ENCODE measurements around the gene AGBL1. TPM values are rescaled to one million over a fixed set of nuclear protein-coding genes. Genes with fewer than 3 reads are reported as not detected.

AGBL1 gene
- total RNA-seq, 1 experiment from 2014 or later = not detected

DNA sequence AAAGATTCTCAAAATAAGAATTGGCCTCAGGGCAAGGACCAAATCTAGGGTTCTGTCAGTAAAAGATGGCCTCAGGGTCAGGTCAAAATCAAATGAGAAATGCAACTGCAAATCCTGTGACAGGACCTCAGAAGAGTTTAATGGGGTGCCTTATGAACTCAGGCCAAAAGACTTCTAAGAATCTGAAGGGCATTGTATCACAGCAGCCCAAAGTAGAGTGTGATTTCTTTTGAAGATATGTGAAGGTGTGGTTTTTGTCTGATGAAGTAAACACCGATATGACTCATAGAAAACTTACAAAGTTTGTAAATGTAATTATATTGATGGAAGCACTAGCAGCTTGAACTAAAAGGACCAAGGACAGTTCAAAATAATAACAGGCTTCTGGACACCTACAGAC lies 966.1 kb downstream of the AGBL1 start:
- POLR2A ChIA-PET = no interaction called here
- no peak overlapping the region for H3K27ac Mint-ChIP-seq (ENCODE audit: unreplicated experiment)
- H3K4me1 ChIP-seq = no peaks in the 10 kb centered on the region
- no peaks in the 10 kb centered on the region for H3K9me3 Mint-ChIP-seq (ENCODE audit: unreplicated experiment)
- no peaks in the 10 kb centered on the region for H3K9me3 ChIP-seq
- H3K36me3 Mint-ChIP-seq (ENCODE audit: insufficient read depth, unreplicated experiment) = no peaks in the 10 kb centered on the region
- TF ChIP-seq, protein P1, sequence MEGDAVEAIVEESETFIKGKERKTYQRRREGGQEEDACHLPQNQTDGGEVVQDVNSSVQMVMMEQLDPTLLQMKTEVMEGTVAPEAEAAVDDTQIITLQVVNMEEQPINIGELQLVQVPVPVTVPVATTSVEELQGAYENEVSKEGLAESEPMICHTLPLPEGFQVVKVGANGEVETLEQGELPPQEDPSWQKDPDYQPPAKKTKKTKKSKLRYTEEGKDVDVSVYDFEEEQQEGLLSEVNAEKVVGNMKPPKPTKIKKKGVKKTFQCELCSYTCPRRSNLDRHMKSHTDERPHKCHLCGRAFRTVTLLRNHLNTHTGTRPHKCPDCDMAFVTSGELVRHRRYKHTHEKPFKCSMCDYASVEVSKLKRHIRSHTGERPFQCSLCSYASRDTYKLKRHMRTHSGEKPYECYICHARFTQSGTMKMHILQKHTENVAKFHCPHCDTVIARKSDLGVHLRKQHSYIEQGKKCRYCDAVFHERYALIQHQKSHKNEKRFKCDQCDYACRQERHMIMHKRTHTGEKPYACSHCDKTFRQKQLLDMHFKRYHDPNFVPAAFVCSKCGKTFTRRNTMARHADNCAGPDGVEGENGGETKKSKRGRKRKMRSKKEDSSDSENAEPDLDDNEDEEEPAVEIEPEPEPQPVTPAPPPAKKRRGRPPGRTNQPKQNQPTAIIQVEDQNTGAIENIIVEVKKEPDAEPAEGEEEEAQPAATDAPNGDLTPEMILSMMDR (IDR thresholded peaks at IDR 0.05; ENCODE audit: insufficient read depth in 1 of 2, low read depth in 1 of 2, low read length in 1 of 2, severe bottlenecking in 1 of 2, unreplicated experiment in 1 of 2) = no peak
- CTCF ChIA-PET = no interaction called here
- BruUV-seq (replicated peaks) = no TSS peak
- H3K4me1 Mint-ChIP-seq (ENCODE audit: low read depth, unreplicated experiment) = no peaks in the 10 kb centered on the region
- no peak overlapping the region for H3K4me3 Mint-ChIP-seq (ENCODE audit: unreplicated experiment)
- no peak overlapping the region for H3K4me3 ChIP-seq (ENCODE audit: low read depth, low read length)
- intact Hi-C loops (cut with micrococcal nuclease; ENCODE audit: unreplicated experiment) = no loop called here
- no peak for DNase-seq
- H3K27me3 ChIP-seq (replicated peaks; ENCODE audit: control insufficient read depth, insufficient read depth, low read length) = no peaks in the 10 kb centered on the region
- no peaks in the 10 kb centered on the region for H3K36me3 ChIP-seq (ENCODE audit: control insufficient read depth, insufficient read depth, low read length)
- H3K27me3 Mint-ChIP-seq (ENCODE audit: insufficient read depth, unreplicated experiment) = peaks cover 3% of the 10 kb centered on the region

DNA sequence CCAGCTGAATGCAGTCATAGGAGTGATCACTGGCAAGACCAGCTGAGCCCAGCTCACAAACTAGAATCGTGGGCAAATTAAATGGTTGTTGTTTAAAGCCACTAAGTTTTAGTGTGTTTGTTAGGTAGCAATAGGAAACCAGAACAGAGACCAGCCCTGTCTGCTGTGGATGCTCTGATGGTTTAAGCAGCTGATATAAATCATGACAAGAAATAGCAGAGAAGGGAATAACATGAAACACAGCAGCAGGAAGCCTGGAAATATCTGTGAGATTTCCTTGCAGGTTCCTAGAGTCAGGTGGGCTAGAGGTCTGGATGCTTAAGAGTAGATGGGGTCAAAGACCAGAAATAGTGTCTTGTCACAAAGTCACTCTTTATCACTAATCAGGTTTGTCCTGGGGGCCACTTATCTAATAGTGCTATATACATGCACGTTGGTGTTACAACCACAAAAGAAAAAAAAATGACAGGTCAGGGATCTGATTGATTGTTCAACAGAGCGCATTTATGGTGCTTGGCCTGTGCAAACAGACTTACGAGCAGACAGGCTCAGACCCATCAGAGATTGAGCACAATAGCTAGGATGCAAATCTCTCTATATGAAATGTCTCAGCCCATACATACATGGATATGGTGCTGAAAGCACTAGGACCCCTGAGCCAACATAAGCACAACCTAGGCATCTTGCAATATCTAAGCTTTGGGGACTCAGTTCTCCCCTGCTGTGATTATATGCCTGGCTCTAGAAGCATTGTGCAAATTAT lies 967.7 kb downstream of the AGBL1 start:
- intact Hi-C loops (cut with micrococcal nuclease; ENCODE audit: unreplicated experiment) = no loop called here
- H3K9me3 Mint-ChIP-seq (ENCODE audit: unreplicated experiment) = no peaks in the 10 kb centered on the region
- peaks cover 3% of the 10 kb centered on the region for H3K27me3 Mint-ChIP-seq (ENCODE audit: insufficient read depth, unreplicated experiment)
- TF ChIP-seq, protein P1 (IDR thresholded peaks at IDR 0.05; ENCODE audit: insufficient read depth in 1 of 2, low read depth in 1 of 2, low read length in 1 of 2, severe bottlenecking in 1 of 2, unreplicated experiment in 1 of 2) = no peak
- H3K4me1 ChIP-seq = no peaks in the 10 kb centered on the region
- DNase-seq = no peak
- CTCF ChIA-PET = no interaction called here
- H3K36me3 ChIP-seq (ENCODE audit: control insufficient read depth, insufficient read depth, low read length) = no peaks in the 10 kb centered on the region
- BruUV-seq (replicated peaks) = no TSS peak
- POLR2A ChIA-PET = no interaction called here
- H3K27ac Mint-ChIP-seq (ENCODE audit: unreplicated experiment) = no peak overlapping the region
- H3K4me3 ChIP-seq (ENCODE audit: low read depth, low read length) = no peak overlapping the region
- no peaks in the 10 kb centered on the region for H3K36me3 Mint-ChIP-seq (ENCODE audit: insufficient read depth, unreplicated experiment)
- H3K4me3 Mint-ChIP-seq (ENCODE audit: unreplicated experiment) = no peak overlapping the region
- no peaks in the 10 kb centered on the region for H3K4me1 Mint-ChIP-seq (ENCODE audit: low read depth, unreplicated experiment)
- no peaks in the 10 kb centered on the region for H3K9me3 ChIP-seq
- H3K27me3 ChIP-seq (replicated peaks; ENCODE audit: control insufficient read depth, insufficient read depth, low read length) = no peaks in the 10 kb centered on the region
